NCI-H187 (cell line): Measurements from ENCODE around the gene CTNNBIP1.
A peak's percentile ranks its signal among the peaks of the same experiment; 100 is the strongest.

Source experiments
- DNase-seq, 2 experiments: peaks; one replicate each; lab custom pipeline; 2025; lab: John Stamatoyannopoulos, UW

The CTNNBIP1 gene

DNA sequence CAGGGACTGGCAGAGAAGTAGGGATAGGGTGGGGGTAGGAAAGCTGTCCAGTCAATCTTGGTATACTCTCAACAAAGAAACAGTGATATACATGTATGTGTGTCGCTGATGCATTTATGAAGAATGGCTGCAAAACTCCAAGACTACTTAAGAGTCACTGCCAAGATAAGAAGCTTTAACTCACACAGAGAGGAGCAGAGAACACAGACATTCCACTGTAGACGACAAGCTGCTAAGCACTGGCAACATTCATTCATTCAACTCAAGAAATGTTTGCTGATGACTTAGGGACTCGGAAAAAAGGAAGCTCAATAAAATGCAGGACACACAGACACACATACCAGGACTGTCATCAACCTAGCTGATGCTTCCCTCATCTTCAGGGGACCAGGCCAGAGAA, 5.5 kb downstream of the CTNNBIP1 start:
- DNase-seq = no peak

- DNase-seq = no peak
Observed at GRCh38 chr1:9903801-9904527, 6.1 kb downstream of the CTNNBIP1 start.

DNA sequence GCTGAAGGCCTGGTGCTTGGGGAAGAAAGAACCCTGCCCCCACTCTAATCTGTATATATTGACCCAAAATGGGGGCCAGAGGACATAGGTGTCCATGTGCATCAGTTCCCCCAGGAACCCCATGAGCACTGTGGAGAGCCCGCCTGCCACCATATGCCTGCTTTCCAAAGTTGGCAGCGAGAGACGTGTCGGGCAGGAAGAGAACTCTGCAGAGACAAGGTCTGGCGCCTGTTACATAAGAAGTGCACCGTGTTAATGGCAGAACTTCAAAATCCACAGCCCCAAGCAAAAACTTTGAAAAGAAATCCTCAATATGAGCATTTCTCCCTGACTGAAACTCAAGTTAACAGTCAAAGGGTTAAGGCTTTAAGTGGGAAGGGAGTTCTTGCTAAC, 8.0 kb downstream of the CTNNBIP1 start:
- DNase-seq = no peak

DNA sequence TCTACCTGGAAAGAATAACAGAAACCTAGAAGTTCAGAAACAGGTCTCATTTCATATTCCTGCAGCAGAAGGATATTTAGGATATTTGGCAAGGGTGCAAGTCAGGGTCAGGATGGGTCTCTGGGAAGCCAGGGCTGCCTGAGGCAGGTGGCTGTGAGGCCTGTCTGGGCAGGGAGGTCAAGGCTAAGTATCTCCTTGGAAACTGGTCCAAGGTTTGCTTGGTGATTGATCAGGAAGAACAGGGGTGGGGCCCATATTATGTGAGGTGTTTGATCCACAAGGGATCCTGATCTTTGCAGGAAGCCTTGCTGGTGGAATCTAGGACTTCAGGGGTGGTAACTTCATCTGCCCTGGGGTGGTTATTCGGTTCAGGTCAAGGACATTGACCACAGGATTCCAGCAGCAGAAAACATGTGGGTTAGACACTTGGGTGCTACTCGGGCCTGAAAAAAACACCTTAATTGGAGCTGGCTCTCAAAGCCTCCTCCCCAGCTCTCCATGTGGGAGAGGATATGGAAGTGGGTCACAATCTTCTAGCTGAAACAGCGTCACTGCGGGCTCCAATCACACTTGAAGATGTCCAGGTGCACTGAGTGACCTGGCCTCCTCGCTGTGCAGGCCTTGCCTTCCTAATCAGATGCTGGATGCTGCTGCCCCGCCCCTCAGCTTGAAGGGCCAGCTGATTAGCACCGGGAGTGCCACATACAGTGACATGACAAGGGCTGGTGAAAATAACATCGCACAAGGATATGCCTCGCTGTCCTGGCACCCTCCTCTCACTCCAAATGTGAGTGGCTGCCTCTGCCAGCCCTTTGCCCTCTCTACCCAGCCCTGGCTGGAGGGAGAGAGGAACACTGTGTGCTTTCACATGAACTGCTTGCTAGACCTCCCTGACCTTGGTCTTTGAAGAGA, 8.7 kb downstream of the CTNNBIP1 start:
- no peak for DNase-seq

DNA sequence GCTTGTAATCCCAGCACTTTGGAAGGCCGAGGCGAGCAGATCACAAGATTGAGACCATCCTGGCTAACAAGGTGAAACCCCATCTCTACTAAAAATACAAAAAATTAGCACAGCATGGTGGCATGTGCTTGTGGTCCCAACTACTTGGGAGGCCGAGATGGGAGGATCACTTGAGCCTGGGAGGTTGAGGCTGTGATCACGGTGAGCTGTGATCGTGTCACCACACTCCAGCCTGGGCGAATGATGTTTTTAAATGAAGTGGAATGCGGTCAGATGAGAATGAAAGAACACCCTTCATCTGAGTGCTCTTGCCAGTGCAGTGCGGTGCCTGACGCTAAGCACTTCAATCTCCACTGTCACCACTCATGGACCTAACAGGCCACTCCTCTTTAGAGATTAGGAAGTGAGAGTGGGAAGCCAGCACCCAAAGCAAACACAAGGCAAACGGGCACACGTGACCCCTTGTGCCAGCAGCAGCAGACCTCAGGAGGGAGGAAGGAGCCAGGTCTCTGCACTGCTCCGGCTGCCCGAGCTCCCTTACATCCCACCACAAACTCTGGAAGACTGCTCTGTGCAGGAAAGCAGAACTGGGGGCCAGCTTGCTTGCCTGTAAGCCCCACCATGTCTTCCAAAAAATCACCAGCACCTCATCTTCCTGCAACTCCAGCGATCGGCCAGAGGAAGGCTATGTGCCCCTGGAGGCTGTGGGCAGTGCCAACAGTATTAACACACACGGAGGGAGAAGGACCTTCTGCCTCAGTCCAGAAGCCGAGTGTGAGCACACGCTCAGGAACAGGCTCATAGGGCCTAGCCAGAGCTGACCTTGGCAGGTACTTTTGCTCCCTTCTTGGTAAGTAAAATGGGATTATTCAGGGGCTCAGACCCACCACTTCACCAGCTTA, 9.7 kb downstream of the CTNNBIP1 start:
- DNase-seq = peak; percentile 74 to 85

- no peak for DNase-seq
Observed at GRCh38 chr1:9894115-9894514, 16.0 kb downstream of the CTNNBIP1 start.

- no peak for DNase-seq
Observed at GRCh38 chr1:9892563-9893528, 17.2 kb downstream of the CTNNBIP1 start.

- DNase-seq = no peak
Observed at GRCh38 chr1:9891207-9891606, 18.9 kb downstream of the CTNNBIP1 start.

DNA sequence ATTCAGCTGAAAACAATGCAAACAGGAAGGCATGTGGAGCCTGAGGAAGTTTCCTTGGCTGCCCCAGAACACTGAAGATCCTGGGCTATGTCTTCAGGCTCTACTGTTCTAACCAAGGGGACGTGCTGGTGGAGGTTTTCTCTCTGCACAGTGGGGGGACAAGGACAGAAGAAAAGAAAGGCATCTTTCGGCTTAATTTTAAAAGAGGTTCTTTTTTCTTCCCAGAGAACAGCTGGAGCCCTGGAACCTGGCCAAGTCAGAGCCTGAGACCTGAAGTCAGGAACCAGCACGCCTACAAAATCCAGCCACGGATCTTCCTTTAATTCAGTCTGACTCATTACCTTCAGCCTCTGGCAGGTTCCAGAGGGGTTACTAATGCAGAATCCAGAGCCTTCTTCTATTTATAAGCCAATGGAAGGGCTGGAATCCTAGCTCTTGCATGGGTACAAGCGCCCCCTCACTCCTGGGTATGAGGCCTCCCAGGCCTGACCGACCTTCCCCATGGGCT, 19.8 kb downstream of the CTNNBIP1 start:
- DNase-seq = no peak

DNA sequence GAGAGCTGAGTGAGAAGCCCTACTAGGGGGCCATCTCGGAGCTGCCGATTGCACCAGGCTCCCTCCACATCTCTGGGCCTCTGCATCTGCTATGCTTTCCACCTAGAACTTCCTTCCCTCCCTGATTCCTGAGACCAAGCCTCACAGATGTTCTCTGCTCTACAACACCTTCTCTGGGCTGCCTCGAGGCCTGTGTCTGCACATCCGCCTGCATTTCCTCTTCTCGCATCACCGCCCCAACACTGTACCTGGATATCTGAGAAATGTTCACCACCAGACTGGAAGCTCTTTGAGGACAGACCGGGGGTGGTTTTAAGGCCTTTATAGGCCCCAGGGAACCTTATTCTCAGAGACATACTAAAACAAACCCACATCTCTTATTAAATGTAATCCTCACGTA, 20.7 kb downstream of the CTNNBIP1 start:
- no peak for DNase-seq

GRCh38 chr1:9888886-9889285, 21.2 kb downstream of the CTNNBIP1 start:
- DNase-seq = no peak

DNA sequence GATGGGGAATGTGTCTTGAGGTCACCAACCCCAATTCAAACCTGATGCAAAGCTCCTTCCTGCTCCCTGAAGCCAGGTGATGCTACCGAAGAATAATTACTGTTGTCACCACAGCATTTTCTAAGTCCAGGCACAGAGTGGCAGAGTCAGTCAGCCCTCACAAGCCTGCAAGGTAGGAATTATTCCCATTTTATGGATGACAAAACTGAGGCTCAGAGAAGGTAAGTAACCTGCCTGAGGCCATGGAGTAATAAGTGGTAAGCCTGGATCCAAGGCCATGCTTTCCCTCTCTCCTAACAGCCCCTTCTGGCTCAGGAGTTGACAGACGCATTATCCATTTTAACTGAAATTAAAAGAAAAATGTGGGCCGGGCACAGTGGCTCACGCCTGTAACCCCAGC, 23.0 kb downstream of the CTNNBIP1 start:
- DNase-seq = no peak

DNA sequence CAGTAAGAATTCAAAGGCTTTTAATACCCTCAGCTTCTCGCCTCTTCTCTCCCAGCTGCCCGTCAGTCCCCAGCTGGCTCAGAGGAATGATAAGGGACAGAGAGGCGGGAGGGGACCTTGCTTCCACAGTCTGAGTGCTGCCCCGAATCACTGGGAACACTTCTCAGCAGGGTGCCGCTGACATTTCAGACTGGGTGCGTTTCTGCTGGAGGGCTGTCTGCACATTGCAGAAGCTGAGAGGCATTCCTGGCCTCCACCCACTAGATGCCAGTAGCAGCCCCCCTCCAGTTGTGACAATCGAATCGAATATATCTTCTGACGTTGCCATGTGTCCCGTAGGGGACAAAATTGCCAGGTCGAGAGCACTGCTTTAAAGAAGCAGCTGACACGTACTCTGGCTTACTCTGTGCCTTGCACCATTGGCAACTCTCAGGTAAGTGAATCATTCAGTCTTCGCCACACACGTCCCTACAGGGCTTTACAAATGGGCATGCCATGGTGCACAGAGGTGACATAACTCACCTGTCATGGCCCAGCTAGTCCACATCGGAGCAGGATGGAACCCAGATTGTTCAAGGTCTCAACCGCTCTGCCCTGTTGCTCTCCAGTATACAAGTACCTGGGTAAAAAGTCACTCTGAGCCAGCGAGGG, 23.9 kb downstream of the CTNNBIP1 start:
- DNase-seq = no peak

GRCh38 chr1:9884805-9885204, 25.3 kb downstream of the CTNNBIP1 start:
- no peak for DNase-seq

DNA sequence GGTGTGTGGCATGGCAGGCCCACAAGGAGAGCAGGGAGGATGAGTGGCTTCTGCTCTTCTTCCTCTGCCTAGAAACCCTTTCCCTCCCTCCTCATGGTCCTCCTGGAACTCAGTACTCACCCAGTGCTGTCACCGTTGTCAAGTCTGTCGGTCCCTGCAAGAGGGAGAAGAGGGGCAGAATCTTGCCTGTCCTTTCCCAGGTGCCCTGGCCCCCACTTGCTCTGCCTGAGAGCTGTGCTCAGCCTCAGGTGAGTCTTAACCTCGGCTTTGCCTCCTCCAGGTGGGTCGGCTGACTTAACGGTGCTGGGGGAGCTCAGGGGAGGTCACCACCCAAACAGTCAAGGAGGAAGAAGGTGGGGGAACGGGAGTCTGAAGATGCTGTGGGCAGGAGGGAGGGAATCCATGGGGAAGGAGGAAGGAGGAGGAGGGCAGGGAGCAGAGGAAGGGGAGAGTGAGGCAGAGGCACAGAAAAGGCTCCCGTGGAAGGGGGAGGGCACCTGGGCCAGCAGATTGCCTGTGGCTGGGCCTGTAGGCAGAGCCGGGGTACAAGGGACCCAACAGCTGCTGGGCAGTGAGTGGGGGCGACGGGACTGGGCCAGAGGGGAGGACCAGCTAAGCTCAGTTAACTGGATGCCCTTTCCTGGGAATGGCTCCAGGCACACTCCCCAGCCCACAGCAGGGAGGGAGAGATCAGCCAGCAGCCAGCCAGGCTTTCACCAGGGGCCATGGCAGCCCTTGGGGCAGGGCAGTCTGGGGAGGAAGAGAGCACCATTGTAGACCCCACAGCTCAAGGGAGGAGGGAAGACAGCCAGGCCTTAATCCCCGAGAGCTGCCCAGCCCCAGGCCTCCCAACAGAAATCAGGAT, 26.3 kb downstream of the CTNNBIP1 start:
- no peak for DNase-seq

DNA sequence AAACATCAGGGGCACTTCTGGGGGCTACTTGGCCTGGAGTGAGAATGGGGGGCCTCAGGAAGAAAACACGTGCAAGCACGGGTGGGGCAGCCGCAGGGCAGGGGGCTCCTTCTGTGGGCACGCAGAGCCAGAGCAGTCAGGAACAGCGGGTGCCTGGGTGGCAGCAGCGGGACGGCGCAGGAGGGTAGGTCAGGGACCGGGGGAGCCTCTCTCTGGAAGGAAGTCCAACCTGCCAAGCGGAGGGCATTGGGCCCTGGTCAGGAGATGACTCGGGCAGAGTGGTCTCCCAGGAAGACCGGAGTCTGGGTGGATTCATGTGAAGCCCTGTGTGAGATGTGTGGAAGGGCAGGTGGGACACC, 27.1 kb downstream of the CTNNBIP1 start:
- no peak for DNase-seq

- DNase-seq = no peak
Observed at GRCh38 chr1:9882296-9882944, 27.6 kb downstream of the CTNNBIP1 start.

DNA sequence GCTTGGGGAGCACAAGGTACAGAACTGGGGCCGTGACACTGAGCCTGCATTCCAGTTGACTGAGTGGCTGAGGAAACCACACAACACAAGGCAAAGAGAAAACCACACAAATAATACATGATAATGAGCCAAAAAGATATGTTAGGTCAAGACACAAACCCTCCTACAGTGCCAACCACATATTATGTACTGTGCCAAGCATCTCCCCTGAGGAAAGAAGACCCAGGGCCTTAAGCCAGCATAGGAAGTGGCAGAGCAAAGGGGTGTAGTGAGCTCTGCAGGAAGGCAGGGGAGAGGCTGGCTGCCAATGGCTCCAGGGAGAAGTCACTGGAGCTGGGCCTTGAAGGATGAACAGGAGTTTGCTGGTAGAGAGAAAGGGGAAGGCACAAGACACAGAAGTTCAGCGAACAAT, 28.2 kb downstream of the CTNNBIP1 start:
- DNase-seq = no peak

- DNase-seq = no peak
Observed at GRCh38 chr1:9878404-9878803, 31.7 kb downstream of the CTNNBIP1 start.
